ENCODE data around the gene THEM4. TPM values are rescaled to one million over a fixed set of nuclear protein-coding genes. Genes with fewer than 3 reads are reported as not detected.
"Not testable (repeated sequence)": the region's sequence is repeated elsewhere in the genome, so short reads cannot be mapped to it uniquely, and the experiment has no call there.

Gene THEM4
- total and polyA plus RNA-seq, 3 experiments from 2014 or later, result 31.4 to 77.0 (median 31.7) TPM

DNA sequence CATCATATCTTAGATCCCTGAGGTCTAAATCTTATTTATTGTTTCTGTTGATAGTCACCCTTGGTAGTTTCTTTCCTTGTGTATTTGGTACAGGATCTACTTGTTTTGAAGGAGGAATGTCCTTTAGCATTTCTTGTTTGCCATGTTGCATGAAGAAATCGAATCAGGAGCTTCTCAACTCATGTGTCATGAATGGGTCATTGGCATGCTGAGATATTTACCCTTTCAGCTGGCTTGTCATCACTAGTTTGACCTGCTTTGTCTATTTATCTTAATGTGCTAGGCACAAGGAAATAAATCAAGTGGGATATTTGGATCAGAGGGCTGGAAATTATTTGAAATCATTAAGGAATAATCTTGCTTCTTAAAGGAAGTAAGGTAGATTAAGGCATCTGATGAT is 23.8 kb downstream of the THEM4 start:
- H3K27ac ChIP-seq (ENCODE audit: low read depth, low read length), result no peak overlapping the region
- H3K9me3 ChIP-seq (ENCODE audit: low read length), result no peaks in the 10 kb centered on the region
- peaks cover 11% of the 10 kb centered on the region for H3K36me3 ChIP-seq (ENCODE audit: insufficient read depth, low read length)
- H3K4me3 ChIP-seq (ENCODE audit: low read length), result no peak overlapping the region
- H3K4me1 Mint-ChIP-seq, result peaks cover 0 to 8% (median 2%) of the 10 kb centered on the region in 3 donors
- H3K9me3 Mint-ChIP-seq, result no peaks in the 10 kb centered on the region
- peaks cover 0 to 54% (median 16%) of the 10 kb centered on the region in 3 donors for H3K36me3 Mint-ChIP-seq
- CTCF ChIA-PET, result no interaction called here
- H3K27me3 ChIP-seq (ENCODE audit: insufficient read depth, low read length, poor library complexity, severe bottlenecking), result no peaks in the 10 kb centered on the region
- H3K27me3 Mint-ChIP-seq, result no peaks in the 10 kb centered on the region
- H3K27ac Mint-ChIP-seq, result peak overlapping the region in 1 of 8 donors; percentile 42
- POLR2A ChIA-PET, result no interaction called here
- no peak overlapping the region for H3K4me3 Mint-ChIP-seq
- no peak for DNase-seq
- no peaks in the 10 kb centered on the region for H3K4me1 ChIP-seq (ENCODE audit: insufficient read depth, low read length)

DNA sequence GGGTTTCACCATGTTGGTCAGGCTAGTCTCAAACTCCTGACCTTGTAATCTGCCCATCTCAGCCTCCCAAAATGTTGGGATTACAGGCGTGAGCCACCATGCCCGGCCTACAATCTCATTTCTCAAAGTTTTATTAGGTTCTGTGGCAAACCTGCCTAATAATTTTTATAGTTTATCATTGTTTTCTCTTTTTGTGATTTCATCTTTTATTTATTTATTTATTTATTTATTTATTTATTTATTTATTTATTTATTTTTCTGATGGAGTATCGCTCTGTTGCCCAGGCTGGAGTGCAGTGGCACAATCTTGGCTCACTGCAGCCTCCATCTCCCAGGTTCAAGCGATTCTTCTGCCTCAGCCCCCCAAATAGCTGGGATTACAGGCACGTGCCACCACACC is 24.4 kb downstream of the THEM4 start:
- H3K4me3 Mint-ChIP-seq; H3K27me3 ChIP-seq (ENCODE audit: insufficient read depth, low read length, poor library complexity, severe bottlenecking); H3K4me3 ChIP-seq (ENCODE audit: low read length); H3K9me3 ChIP-seq (ENCODE audit: low read length); H3K4me1 Mint-ChIP-seq; H3K27ac ChIP-seq (ENCODE audit: low read depth, low read length); H3K27me3 Mint-ChIP-seq; H3K9me3 Mint-ChIP-seq; H3K4me1 ChIP-seq (ENCODE audit: insufficient read depth, low read length); CTCF ChIA-PET; H3K27ac Mint-ChIP-seq; DNase-seq; POLR2A ChIA-PET: not testable (repeated sequence)
- H3K36me3 ChIP-seq (ENCODE audit: insufficient read depth, low read length), result peaks cover 11% of the 10 kb centered on the region
- peaks cover 0 to 52% (median 17%) of the 10 kb centered on the region in 3 donors for H3K36me3 Mint-ChIP-seq

GRCh38 chr1:151884445-151884844 is 24.9 kb downstream of the THEM4 start:
- H3K4me3 ChIP-seq (ENCODE audit: low read length); H3K9me3 Mint-ChIP-seq; POLR2A ChIA-PET; H3K9me3 ChIP-seq (ENCODE audit: low read length); H3K4me1 Mint-ChIP-seq; H3K27me3 Mint-ChIP-seq; H3K4me3 Mint-ChIP-seq; DNase-seq; CTCF ChIA-PET; H3K36me3 ChIP-seq (ENCODE audit: insufficient read depth, low read length); H3K4me1 ChIP-seq (ENCODE audit: insufficient read depth, low read length); H3K27ac ChIP-seq (ENCODE audit: low read depth, low read length); H3K27me3 ChIP-seq (ENCODE audit: insufficient read depth, low read length, poor library complexity, severe bottlenecking): not testable (repeated sequence)
- Mint-ChIP-seq H3K36me3 (peaks cover 0 to 50% (median 15%) of the 10 kb centered on the region in 3 donors), H3K27ac (peak overlapping the region in 1 of 8 donors; percentile 58)

DNA sequence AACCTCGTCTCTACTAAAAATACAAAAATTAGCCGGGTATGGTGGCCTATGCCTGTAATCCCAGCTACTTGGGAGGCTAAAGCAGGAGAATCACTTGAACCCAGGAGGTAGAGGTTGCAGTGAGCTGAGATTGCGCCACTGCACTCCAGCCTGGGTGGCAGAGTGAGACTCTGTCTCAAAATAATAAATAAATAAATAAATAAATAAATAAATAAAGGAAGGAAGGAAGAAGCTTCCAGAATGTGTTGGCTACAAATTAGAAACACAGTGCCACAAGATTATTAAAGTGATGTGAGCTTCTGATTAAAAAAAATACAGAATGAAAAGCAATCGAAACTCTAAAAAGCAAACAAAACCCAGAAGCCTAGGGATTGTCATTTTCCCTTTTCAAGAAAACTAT is 25.4 kb downstream of the THEM4 start:
- H3K27ac ChIP-seq (ENCODE audit: low read depth, low read length); H3K4me1 ChIP-seq (ENCODE audit: insufficient read depth, low read length); H3K4me3 ChIP-seq (ENCODE audit: low read length); H3K9me3 Mint-ChIP-seq; H3K27me3 Mint-ChIP-seq; POLR2A ChIA-PET; H3K27me3 ChIP-seq (ENCODE audit: insufficient read depth, low read length, poor library complexity, severe bottlenecking); H3K4me3 Mint-ChIP-seq; H3K36me3 ChIP-seq (ENCODE audit: insufficient read depth, low read length); H3K4me1 Mint-ChIP-seq; H3K9me3 ChIP-seq (ENCODE audit: low read length); H3K27ac Mint-ChIP-seq; CTCF ChIA-PET; DNase-seq: not testable (repeated sequence)
- peaks cover 0 to 45% (median 10%) of the 10 kb centered on the region in 3 donors for H3K36me3 Mint-ChIP-seq

- H3K4me1 ChIP-seq (ENCODE audit: insufficient read depth, low read length); CTCF ChIA-PET: not testable (repeated sequence)
These were observed 26.4 kb downstream of the THEM4 start for GRCh38 chr1:151882918-151883317.

DNA sequence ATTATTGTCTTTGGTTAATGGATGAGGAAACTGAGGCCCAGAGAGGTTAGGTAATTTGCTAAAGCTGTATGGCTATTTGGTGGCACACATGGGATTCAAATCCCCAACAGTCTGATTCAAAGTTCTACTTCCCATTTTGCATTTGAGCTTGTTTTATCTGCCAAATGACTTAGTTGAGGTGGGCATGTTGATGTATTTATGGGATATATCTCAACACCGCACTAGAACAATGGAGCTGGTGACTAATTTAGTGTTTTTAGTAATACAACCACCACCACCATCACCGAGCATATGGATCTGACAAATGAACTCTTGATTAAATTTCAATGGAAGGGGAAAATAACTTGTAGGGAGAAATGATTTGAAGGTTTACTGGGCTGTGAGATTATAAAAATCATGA is 26.8 kb downstream of the THEM4 start:
- H3K9me3 Mint-ChIP-seq, result no peaks in the 10 kb centered on the region
- Histone ChIP-seq H3K27me3 (ENCODE audit: insufficient read depth, low read length, poor library complexity, severe bottlenecking) (no peaks in the 10 kb centered on the region), H3K27ac (ENCODE audit: low read depth, low read length) (no peak overlapping the region), H3K4me1 (ENCODE audit: insufficient read depth, low read length) (no peaks in the 10 kb centered on the region), H3K36me3 (ENCODE audit: insufficient read depth, low read length) (no peaks in the 10 kb centered on the region), H3K4me3 (ENCODE audit: low read length) (no peak overlapping the region), H3K9me3 (ENCODE audit: low read length) (no peaks in the 10 kb centered on the region)
- no peak overlapping the region for H3K4me3 Mint-ChIP-seq
- DNase-seq, result no peak
- ChIA-PET CTCF (interaction anchor here (1.3 to 1.6 kb wide), 2 partner anchors 11 to 119 kb away, joined by 4 to 6 read pairs; no protein-coding TSS in a partner anchor), POLR2A (no interaction called here)
- H3K27ac Mint-ChIP-seq, result no peak overlapping the region
- H3K4me1 Mint-ChIP-seq, result peaks cover 0 to 6% (median 0%) of the 10 kb centered on the region in 3 donors
- no peaks in the 10 kb centered on the region for H3K27me3 Mint-ChIP-seq
- H3K36me3 Mint-ChIP-seq, result peaks cover 0 to 41% (median 15%) of the 10 kb centered on the region in 3 donors

More at GRCh38 chr1:151882918-151883317, 26.4 kb downstream of the THEM4 start:
- H3K27ac ChIP-seq (ENCODE audit: low read depth, low read length); H3K4me3 ChIP-seq (ENCODE audit: low read length); H3K27me3 ChIP-seq (ENCODE audit: insufficient read depth, low read length, poor library complexity, severe bottlenecking); H3K36me3 ChIP-seq (ENCODE audit: insufficient read depth, low read length); H3K27me3 Mint-ChIP-seq; H3K9me3 ChIP-seq (ENCODE audit: low read length); H3K9me3 Mint-ChIP-seq; H3K4me1 Mint-ChIP-seq; H3K4me3 Mint-ChIP-seq; DNase-seq; POLR2A ChIA-PET: not testable (repeated sequence)
- peak overlapping the region in 1 of 8 donors; percentile 10 for H3K27ac Mint-ChIP-seq
- H3K36me3 Mint-ChIP-seq, result peaks cover 0 to 44% (median 14%) of the 10 kb centered on the region in 3 donors

DNA sequence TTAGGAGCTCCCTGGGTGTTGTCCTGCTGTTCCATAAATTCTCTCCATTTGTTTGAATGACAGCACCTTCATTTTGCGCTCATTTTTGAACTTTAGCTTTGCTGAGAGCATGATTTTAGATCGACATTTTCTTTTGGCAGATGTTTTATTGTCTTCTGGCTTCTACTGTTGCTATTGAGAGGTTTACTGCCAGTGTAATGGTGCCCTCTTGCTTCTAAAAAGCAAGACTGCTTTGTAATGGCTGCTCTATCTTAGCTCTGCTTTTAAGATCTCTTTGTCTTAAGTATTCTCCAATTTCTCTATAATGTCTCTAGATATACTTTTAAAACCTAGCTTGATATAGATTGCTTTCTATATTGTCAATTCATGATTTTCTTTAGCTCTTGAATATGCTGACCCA is 27.8 kb downstream of the THEM4 start:
- no peak overlapping the region for H3K4me3 ChIP-seq (ENCODE audit: low read length)
- no peaks in the 10 kb centered on the region for H3K9me3 ChIP-seq (ENCODE audit: low read length)
- ChIA-PET POLR2A (no interaction called here), CTCF (interaction anchor here (1.3 to 1.6 kb wide), 3 partner anchors 10 to 120 kb away, joined by 4 to 6 read pairs (median 4); no protein-coding TSS in a partner anchor)
- no peaks in the 10 kb centered on the region for H3K27me3 Mint-ChIP-seq
- H3K27me3 ChIP-seq (ENCODE audit: insufficient read depth, low read length, poor library complexity, severe bottlenecking), result no peaks in the 10 kb centered on the region
- no peaks in the 10 kb centered on the region for H3K9me3 Mint-ChIP-seq
- H3K27ac ChIP-seq (ENCODE audit: low read depth, low read length), result no peak overlapping the region
- peaks cover 0 to 40% (median 15%) of the 10 kb centered on the region in 3 donors for H3K36me3 Mint-ChIP-seq
- H3K4me1 ChIP-seq (ENCODE audit: insufficient read depth, low read length), result no peaks in the 10 kb centered on the region
- H3K4me3 Mint-ChIP-seq, result no peak overlapping the region
- DNase-seq, result no peak
- no peak overlapping the region for H3K27ac Mint-ChIP-seq
- H3K4me1 Mint-ChIP-seq, result peaks cover 0 to 6% (median 0%) of the 10 kb centered on the region in 3 donors
- H3K36me3 ChIP-seq (ENCODE audit: insufficient read depth, low read length), result no peaks in the 10 kb centered on the region

DNA sequence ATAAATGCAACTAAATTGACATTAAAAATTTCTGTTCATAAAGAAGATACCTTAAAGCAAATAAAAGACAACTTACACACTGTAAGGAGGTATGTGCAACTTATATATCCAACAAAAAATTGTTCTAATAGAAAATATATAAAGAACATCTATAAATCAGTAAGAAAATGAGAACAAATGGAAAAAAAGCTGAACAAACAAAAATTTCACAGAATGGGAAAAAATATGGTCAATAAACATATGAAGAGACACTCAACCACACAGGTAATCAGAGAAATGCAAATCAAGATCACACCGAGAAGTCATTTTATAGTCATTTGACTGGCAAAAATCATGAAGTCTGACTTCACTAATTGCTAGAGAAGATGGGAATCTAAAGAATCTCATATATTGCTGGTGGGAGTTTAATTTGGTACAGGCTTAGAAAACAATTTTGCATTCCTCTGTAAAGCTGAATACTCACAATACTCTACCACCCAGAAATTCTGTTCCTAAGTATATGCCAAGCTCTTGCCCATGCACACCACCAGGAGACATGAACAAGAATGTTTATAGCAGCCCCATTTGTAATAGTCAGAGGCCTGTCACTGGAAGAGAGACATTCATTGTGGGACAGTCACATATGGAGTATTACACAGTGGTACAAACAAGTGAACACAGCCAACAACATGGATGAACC is 33.8 kb downstream of the THEM4 start:
- peaks cover 0 to 49% (median 16%) of the 10 kb centered on the region in 3 donors for H3K36me3 Mint-ChIP-seq
- H3K9me3 Mint-ChIP-seq, result no peaks in the 10 kb centered on the region
- no peaks in the 10 kb centered on the region for H3K4me1 ChIP-seq (ENCODE audit: insufficient read depth, low read length)
- ChIA-PET POLR2A (interaction anchor here (0.6 to 1.2 kb wide), 3 partner anchors 12 to 82 kb away, joined by 3 to 4 read pairs (median 3); no protein-coding TSS in a partner anchor), CTCF (interaction anchor here (0.7 kb wide), 1 partner anchor 114 kb away, joined by 3 read pairs; no protein-coding TSS in a partner anchor)
- H3K27me3 Mint-ChIP-seq, result no peaks in the 10 kb centered on the region
- H3K36me3 ChIP-seq (ENCODE audit: insufficient read depth, low read length), result peaks cover 3% of the 10 kb centered on the region
- no peak for DNase-seq
- no peak overlapping the region for H3K4me3 Mint-ChIP-seq
- H3K27me3 ChIP-seq (ENCODE audit: insufficient read depth, low read length, poor library complexity, severe bottlenecking), result no peaks in the 10 kb centered on the region
- peak overlapping the region in 5 of 8 donors; percentile 23 to 91 (median 52) for H3K27ac Mint-ChIP-seq
- no peaks in the 10 kb centered on the region for H3K9me3 ChIP-seq (ENCODE audit: low read length)
- H3K4me1 Mint-ChIP-seq, result peaks cover 7 to 23% (median 13%) of the 10 kb centered on the region in 3 donors
- no peak overlapping the region for H3K27ac ChIP-seq (ENCODE audit: low read depth, low read length)
- H3K4me3 ChIP-seq (ENCODE audit: low read length), result no peak overlapping the region
